Tibial nerve (tissue), 4 donors: ENCODE data around the gene SLC43A2. TPM values are rescaled to one million over a fixed set of nuclear protein-coding genes. Genes with fewer than 3 reads are reported as not detected.

Source experiments
- DNase-seq, 2 donors: peaks; one replicate each; pipeline ENCODE4 v3.0.0-alpha.2; 2019; ENCODE audit warnings: low spot score in 2 of 2
- H3K27ac ChIP-seq, 4 donors: fragments of 200-600 bp; sonication (generic) in 3 of 4; one replicate each; pipeline ENCODE4 v1.5.1; 2017 to 2019; ENCODE audit warnings: mild to moderate bottlenecking in 1 of 4
- H3K27me3 ChIP-seq, 2 donors: fragments of 200-600 bp; sonication (generic) in 1 of 2; one replicate each; pipeline versions ENCODE4 v1.5.1 to v1.6.0; 2017 to 2019
- H3K36me3 ChIP-seq, 3 donors: fragments of 200-600 bp; sonication (generic); one replicate each; pipeline ENCODE4 v1.5.1; 2018 to 2019
- H3K4me1 ChIP-seq, 4 donors: fragments of 200-600 bp; sonication (generic) in 3 of 4; one replicate each; pipeline ENCODE4 v1.5.1; 2017 to 2019
- H3K4me3 ChIP-seq, 4 donors: fragments of 200-600 bp; sonication (generic) in 3 of 4; one replicate each; pipeline ENCODE4 v1.5.1; 2017 to 2019; ENCODE audit warnings: mild to moderate bottlenecking in 1 of 4, moderate library complexity in 1 of 4
- H3K9me3 ChIP-seq, 4 donors: fragments of 200-600 bp; sonication (generic) in 3 of 4; one replicate each; pipeline ENCODE4 v1.5.1; 2017 to 2019
- EP300 ChIP-seq, 2 donors: sonication (generic); formaldehyde crosslinking; IDR thresholded peaks; one replicate each; pipeline ENCODE4 v1.6.1; 2017; ENCODE audit warnings: antibody characterized with exemption in 2 of 2, mild to moderate bottlenecking in 1 of 2
- POLR2A ChIP-seq, 2 donors: fragments of 450-650 bp; IDR thresholded peaks; one replicate each; pipeline ENCODE4 v1.6.1; 2017; ENCODE audit warnings: antibody characterized with exemption in 2 of 2, mild to moderate bottlenecking in 2 of 2, moderate library complexity in 2 of 2
- WGBS, 2 donors: methylation state at CpG; one replicate each; pipeline ENCODE4 v1.1.5; 2018; 5-methylcytosine and 5-hydroxymethylcytosine counted together
- total RNA-seq, 4 donors: library from RNA; depleted of rRNA; stranded (reverse); fragments of >200 nt; gene quantifications; one replicate each; pipeline ENCODE4 v1.1.0, GENCODE V29; 2016
- TF ChIP-seq, protein P1 (sequence below), 5 experiments: fragments of 200-600 bp in 3 of 5; fragments of 450-650 bp in 2 of 5; sonication (generic) in 3 of 5; IDR thresholded peaks; one replicate each; pipeline ENCODE4 v1.5.1; 2016 to 2019; ENCODE audit warnings: antibody characterized with exemption in 5 of 5, mild to moderate bottlenecking in 3 of 5, moderate library complexity in 2 of 5

The SLC43A2 gene
- total RNA-seq, 4 donors from 2014 or later = 10.3 to 26.1 (median 14.1) TPM

GRCh38 chr17:1638624-1639300 lies 10.1 kb upstream of the SLC43A2 start:
- no peaks in the 10 kb centered on the region for H3K27me3 ChIP-seq
- H3K9me3 ChIP-seq = no peaks in the 10 kb centered on the region
- no peak overlapping the region for H3K4me3 ChIP-seq
- no peak overlapping the region for H3K27ac ChIP-seq
- no peak for DNase-seq
- TF ChIP-seq, protein P1, sequence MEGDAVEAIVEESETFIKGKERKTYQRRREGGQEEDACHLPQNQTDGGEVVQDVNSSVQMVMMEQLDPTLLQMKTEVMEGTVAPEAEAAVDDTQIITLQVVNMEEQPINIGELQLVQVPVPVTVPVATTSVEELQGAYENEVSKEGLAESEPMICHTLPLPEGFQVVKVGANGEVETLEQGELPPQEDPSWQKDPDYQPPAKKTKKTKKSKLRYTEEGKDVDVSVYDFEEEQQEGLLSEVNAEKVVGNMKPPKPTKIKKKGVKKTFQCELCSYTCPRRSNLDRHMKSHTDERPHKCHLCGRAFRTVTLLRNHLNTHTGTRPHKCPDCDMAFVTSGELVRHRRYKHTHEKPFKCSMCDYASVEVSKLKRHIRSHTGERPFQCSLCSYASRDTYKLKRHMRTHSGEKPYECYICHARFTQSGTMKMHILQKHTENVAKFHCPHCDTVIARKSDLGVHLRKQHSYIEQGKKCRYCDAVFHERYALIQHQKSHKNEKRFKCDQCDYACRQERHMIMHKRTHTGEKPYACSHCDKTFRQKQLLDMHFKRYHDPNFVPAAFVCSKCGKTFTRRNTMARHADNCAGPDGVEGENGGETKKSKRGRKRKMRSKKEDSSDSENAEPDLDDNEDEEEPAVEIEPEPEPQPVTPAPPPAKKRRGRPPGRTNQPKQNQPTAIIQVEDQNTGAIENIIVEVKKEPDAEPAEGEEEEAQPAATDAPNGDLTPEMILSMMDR (IDR thresholded peaks at IDR 0.05) = no peak
- TF ChIP-seq EP300 (IDR thresholded peaks at IDR 0.05) (no peak), POLR2A (IDR thresholded peaks at IDR 0.05) (no peak)
- peaks cover 0 to 6% (median under 1%) of the 10 kb centered on the region in 4 donors for H3K4me1 ChIP-seq
- peaks cover 0 to 22% (median 0%) of the 10 kb centered on the region in 3 donors for H3K36me3 ChIP-seq
- 73 to 76% methylated on average over 16 to 19 of the region's 19 CpGs for WGBS, 2 donors

DNA sequence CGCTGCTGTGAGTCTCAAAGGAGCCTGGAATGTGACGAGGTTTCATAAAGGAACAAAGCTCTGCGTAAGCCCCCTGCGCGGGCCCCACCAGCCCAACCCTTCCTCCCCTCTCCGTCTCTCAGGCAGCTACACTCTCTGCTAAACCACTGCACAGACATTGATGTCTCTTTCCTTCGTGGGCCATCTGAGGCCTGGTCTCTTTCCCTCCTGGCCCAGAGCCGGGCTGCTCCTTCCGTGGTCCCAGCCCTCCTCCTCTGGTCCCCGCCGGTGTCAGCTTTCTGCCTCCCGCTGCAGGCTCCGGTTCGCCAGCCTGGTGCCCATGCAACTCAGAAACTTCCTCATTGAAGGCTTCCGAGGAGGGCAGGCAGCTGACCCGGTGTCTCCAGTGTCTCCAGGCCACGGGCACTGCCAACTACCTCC lies 9.5 kb upstream of the SLC43A2 start:
- H3K27ac ChIP-seq = no peak overlapping the region
- H3K9me3 ChIP-seq = no peaks in the 10 kb centered on the region
- DNase-seq = no peak
- 49 to 50% methylated on average over 14 to 17 of the region's 17 CpGs for WGBS, 2 donors
- peaks cover 0 to 22% (median 0%) of the 10 kb centered on the region in 3 donors for H3K36me3 ChIP-seq
- no peaks in the 10 kb centered on the region for H3K27me3 ChIP-seq
- peaks cover 0 to under 1% (median 0%) of the 10 kb centered on the region in 4 donors for H3K4me1 ChIP-seq
- TF ChIP-seq, protein P1 (IDR thresholded peaks at IDR 0.05) = no peak
- TF ChIP-seq EP300 (IDR thresholded peaks at IDR 0.05) = no peak
- no peak for TF ChIP-seq POLR2A (IDR thresholded peaks at IDR 0.05)
- H3K4me3 ChIP-seq = no peak overlapping the region

GRCh38 chr17:1636732-1637285 lies 8.2 kb upstream of the SLC43A2 start:
- H3K4me3 ChIP-seq = no peak overlapping the region
- 82 to 85% methylated on average over 14 to 15 of the region's 15 CpGs for WGBS, 2 donors
- no peaks in the 10 kb centered on the region for H3K9me3 ChIP-seq
- H3K27ac ChIP-seq = no peak overlapping the region
- peaks cover 0 to 22% (median 0%) of the 10 kb centered on the region in 3 donors for H3K36me3 ChIP-seq
- H3K4me1 ChIP-seq = no peaks in the 10 kb centered on the region
- TF ChIP-seq POLR2A (IDR thresholded peaks at IDR 0.05) = no peak
- TF ChIP-seq EP300 (IDR thresholded peaks at IDR 0.05) = no peak
- TF ChIP-seq, protein P1 (IDR thresholded peaks at IDR 0.05) = no peak
- DNase-seq = no peak
- no peaks in the 10 kb centered on the region for H3K27me3 ChIP-seq

GRCh38 chr17:1635675-1636465 lies 7.2 kb upstream of the SLC43A2 start:
- H3K27me3 ChIP-seq = no peaks in the 10 kb centered on the region
- H3K9me3 ChIP-seq = no peaks in the 10 kb centered on the region
- TF ChIP-seq, protein P1 (IDR thresholded peaks at IDR 0.05) = no peak
- TF ChIP-seq POLR2A (IDR thresholded peaks at IDR 0.05) (no peak), EP300 (IDR thresholded peaks at IDR 0.05) (no peak)
- no peak for DNase-seq
- no peak overlapping the region for H3K27ac ChIP-seq
- peaks cover 0 to 22% (median 0%) of the 10 kb centered on the region in 3 donors for H3K36me3 ChIP-seq
- 85 to 91% methylated on average over 10 of the region's 10 CpGs for WGBS, 2 donors
- no peak overlapping the region for H3K4me3 ChIP-seq
- no peaks in the 10 kb centered on the region for H3K4me1 ChIP-seq
